ENCODE results near the gene MYO5B.

MYO5B gene

GRCh38 chr18:50169149-50169548 lies 25.8 kb downstream of the MYO5B start:
- H3K36me3 Mint-ChIP-seq: no peaks in the 10 kb centered on the region
- H3K27me3 Mint-ChIP-seq: peaks cover 10% of the 10 kb centered on the region
- no peak overlapping the region for H3K27ac Mint-ChIP-seq
- H3K4me1 Mint-ChIP-seq: peaks cover 4% of the 10 kb centered on the region
- H3K9me3 Mint-ChIP-seq: no peaks in the 10 kb centered on the region
- H3K4me3 Mint-ChIP-seq: no peak overlapping the region

- H3K36me3 Mint-ChIP-seq: no peaks in the 10 kb centered on the region
- no peaks in the 10 kb centered on the region for H3K9me3 Mint-ChIP-seq
- peaks cover 12% of the 10 kb centered on the region for H3K27me3 Mint-ChIP-seq
- no peak overlapping the region for H3K27ac Mint-ChIP-seq
- H3K4me1 Mint-ChIP-seq: peaks cover 4% of the 10 kb centered on the region
- no peak overlapping the region for H3K4me3 Mint-ChIP-seq
These were observed 27.0 kb downstream of the MYO5B start for GRCh38 chr18:50167966-50168365.

- Mint-ChIP-seq H3K27me3 (peaks cover 13% of the 10 kb centered on the region), H3K4me3 (no peak overlapping the region), H3K4me1 (no peaks in the 10 kb centered on the region), H3K9me3 (no peaks in the 10 kb centered on the region), H3K36me3 (no peaks in the 10 kb centered on the region), H3K27ac (no peak overlapping the region)
These were observed 28.0 kb downstream of the MYO5B start for GRCh38 chr18:50166901-50167300.

- H3K4me1 Mint-ChIP-seq: no peaks in the 10 kb centered on the region
- peaks cover 19% of the 10 kb centered on the region for H3K27me3 Mint-ChIP-seq
- H3K4me3 Mint-ChIP-seq: no peak overlapping the region
- H3K36me3 Mint-ChIP-seq: no peaks in the 10 kb centered on the region
- no peak overlapping the region for H3K27ac Mint-ChIP-seq
- H3K9me3 Mint-ChIP-seq: no peaks in the 10 kb centered on the region
These were observed 31.4 kb downstream of the MYO5B start for GRCh38 chr18:50163505-50163904.

- H3K27me3 Mint-ChIP-seq: peaks cover 18% of the 10 kb centered on the region
- no peak overlapping the region for H3K4me3 Mint-ChIP-seq
- H3K9me3 Mint-ChIP-seq: no peaks in the 10 kb centered on the region
- no peaks in the 10 kb centered on the region for H3K4me1 Mint-ChIP-seq
- no peaks in the 10 kb centered on the region for H3K36me3 Mint-ChIP-seq
- H3K27ac Mint-ChIP-seq: no peak overlapping the region
These were observed 32.3 kb downstream of the MYO5B start for GRCh38 chr18:50162486-50163304.

GRCh38 chr18:50161597-50162205 lies 33.2 kb downstream of the MYO5B start:
- H3K27me3 Mint-ChIP-seq: peaks cover 21% of the 10 kb centered on the region

GRCh38 chr18:50159654-50160046 lies 35.3 kb downstream of the MYO5B start:
- H3K27ac Mint-ChIP-seq: no peak overlapping the region
- H3K4me3 Mint-ChIP-seq: no peak overlapping the region
- H3K9me3 Mint-ChIP-seq: no peaks in the 10 kb centered on the region
- H3K27me3 Mint-ChIP-seq: peaks cover 19% of the 10 kb centered on the region
- H3K36me3 Mint-ChIP-seq: no peaks in the 10 kb centered on the region
- no peaks in the 10 kb centered on the region for H3K4me1 Mint-ChIP-seq

More at GRCh38 chr18:50161597-50162205, 33.2 kb downstream of the MYO5B start:
- Mint-ChIP-seq H3K9me3 (no peaks in the 10 kb centered on the region), H3K27ac (no peak overlapping the region), H3K4me3 (no peak overlapping the region), H3K4me1 (no peaks in the 10 kb centered on the region), H3K36me3 (no peaks in the 10 kb centered on the region)

- Mint-ChIP-seq H3K4me3 (no peak overlapping the region), H3K36me3 (no peaks in the 10 kb centered on the region), H3K27ac (no peak overlapping the region), H3K27me3 (peaks cover 18% of the 10 kb centered on the region), H3K4me1 (no peaks in the 10 kb centered on the region), H3K9me3 (no peaks in the 10 kb centered on the region)
These were observed 35.9 kb downstream of the MYO5B start for GRCh38 chr18:50158866-50159653.

- Mint-ChIP-seq H3K9me3 (no peaks in the 10 kb centered on the region), H3K4me3 (no peak overlapping the region), H3K4me1 (no peaks in the 10 kb centered on the region)
These were observed 39.5 kb downstream of the MYO5B start for GRCh38 chr18:50155406-50155805.

GRCh38 chr18:50154420-50154819 lies 40.5 kb downstream of the MYO5B start:
- H3K4me3 Mint-ChIP-seq: no peak overlapping the region
- H3K27me3 Mint-ChIP-seq: peaks cover 5% of the 10 kb centered on the region
- H3K9me3 Mint-ChIP-seq: no peaks in the 10 kb centered on the region
- H3K27ac Mint-ChIP-seq: no peak overlapping the region
- no peaks in the 10 kb centered on the region for H3K4me1 Mint-ChIP-seq
- H3K36me3 Mint-ChIP-seq: no peaks in the 10 kb centered on the region

More at GRCh38 chr18:50155406-50155805, 39.5 kb downstream of the MYO5B start:
- peaks cover 7% of the 10 kb centered on the region for H3K27me3 Mint-ChIP-seq
- no peaks in the 10 kb centered on the region for H3K36me3 Mint-ChIP-seq
- H3K27ac Mint-ChIP-seq: no peak overlapping the region

- Mint-ChIP-seq H3K27me3 (peaks cover 3% of the 10 kb centered on the region), H3K9me3 (no peaks in the 10 kb centered on the region), H3K27ac (no peak overlapping the region), H3K4me3 (no peak overlapping the region), H3K4me1 (no peaks in the 10 kb centered on the region), H3K36me3 (no peaks in the 10 kb centered on the region)
These were observed 42.0 kb downstream of the MYO5B start for GRCh38 chr18:50152900-50153299.

GRCh38 chr18:50151926-50152325 lies 43.0 kb downstream of the MYO5B start:
- no peak overlapping the region for H3K27ac Mint-ChIP-seq
- no peak overlapping the region for H3K4me3 Mint-ChIP-seq
- H3K36me3 Mint-ChIP-seq: no peaks in the 10 kb centered on the region
- no peaks in the 10 kb centered on the region for H3K9me3 Mint-ChIP-seq
- no peaks in the 10 kb centered on the region for H3K4me1 Mint-ChIP-seq
- H3K27me3 Mint-ChIP-seq: peaks cover 3% of the 10 kb centered on the region

- H3K4me1 Mint-ChIP-seq: no peaks in the 10 kb centered on the region
- no peak overlapping the region for H3K27ac Mint-ChIP-seq
- no peaks in the 10 kb centered on the region for H3K9me3 Mint-ChIP-seq
- no peak overlapping the region for H3K4me3 Mint-ChIP-seq
- H3K36me3 Mint-ChIP-seq: no peaks in the 10 kb centered on the region
- peaks cover 11% of the 10 kb centered on the region for H3K27me3 Mint-ChIP-seq
These were observed 50.4 kb downstream of the MYO5B start for GRCh38 chr18:50144540-50144939.

- Mint-ChIP-seq H3K4me1 (no peaks in the 10 kb centered on the region), H3K27ac (no peak overlapping the region), H3K36me3 (no peaks in the 10 kb centered on the region), H3K4me3 (no peak overlapping the region), H3K27me3 (peaks cover 11% of the 10 kb centered on the region), H3K9me3 (no peaks in the 10 kb centered on the region)
These were observed 51.1 kb downstream of the MYO5B start for GRCh38 chr18:50143886-50144285.

GRCh38 chr18:50143294-50143693 lies 51.7 kb downstream of the MYO5B start:
- peaks cover 11% of the 10 kb centered on the region for H3K27me3 Mint-ChIP-seq
- H3K4me3 Mint-ChIP-seq: no peak overlapping the region
- H3K36me3 Mint-ChIP-seq: no peaks in the 10 kb centered on the region
- H3K4me1 Mint-ChIP-seq: no peaks in the 10 kb centered on the region
- no peak overlapping the region for H3K27ac Mint-ChIP-seq
- H3K9me3 Mint-ChIP-seq: no peaks in the 10 kb centered on the region
